Right atrium auricular region (tissue), 2 donors: ENCODE results near the gene ZNF575. TPM values are rescaled to one million over a fixed set of nuclear protein-coding genes. Genes with fewer than 3 reads are reported as not detected.
"Not testable (repeated sequence)": the region's sequence is repeated elsewhere in the genome, so short reads cannot be mapped to it uniquely, and the experiment has no call there.

Source experiments
- DNase-seq: peaks from one replicate; pipeline ENCODE4 v3.0.0-alpha.2; 2019; ENCODE audit warnings: low spot score
- H3K27ac ChIP-seq, 2 donors: fragments of 200-600 bp; sonication (generic); 1 replicate in 1 of 2; 2 replicates in 1 of 2; pipeline ENCODE4 v1.5.1; 2016 to 2019
- H3K27me3 ChIP-seq, 2 donors: fragments of 200-600 bp; sonication (generic); one replicate each; pipeline versions ENCODE4 v1.5.1 to v1.6.0; 2017 to 2019
- H3K36me3 ChIP-seq: fragments of 200-600 bp; sonication (generic); one replicate; pipeline ENCODE4 v1.5.1; 2016
- H3K4me1 ChIP-seq, 2 donors: fragments of 200-600 bp; sonication (generic); one replicate each; pipeline versions ENCODE4 v1.5.1 to v1.6.0; 2017 to 2019
- H3K4me3 ChIP-seq, 2 donors: fragments of 200-600 bp; sonication (generic); 1 replicate in 1 of 2; 2 replicates in 1 of 2; pipeline ENCODE4 v1.5.1; 2017 to 2019; ENCODE audit warnings: mild to moderate bottlenecking in 1 of 2, moderate library complexity in 1 of 2
- H3K9me3 ChIP-seq, 2 donors: fragments of 200-600 bp; sonication (generic); one replicate each; pipeline ENCODE4 v1.5.1; 2019
- total RNA-seq, 2 donors: library from RNA; depleted of rRNA; stranded (reverse); fragments of >200 nt; gene quantifications; one replicate each; pipeline ENCODE4 v1.1.0, GENCODE V29; 2016
- TF ChIP-seq, protein P1 (sequence below), 2 donors: fragments of 200-600 bp; sonication (generic); IDR thresholded peaks; one replicate each; pipeline ENCODE4 v1.5.1; 2019; ENCODE audit warnings: antibody characterized with exemption in 2 of 2

The ZNF575 gene
- total RNA-seq, 2 donors from 2014 or later, result 0.39 TPM; not detected in 1

DNA sequence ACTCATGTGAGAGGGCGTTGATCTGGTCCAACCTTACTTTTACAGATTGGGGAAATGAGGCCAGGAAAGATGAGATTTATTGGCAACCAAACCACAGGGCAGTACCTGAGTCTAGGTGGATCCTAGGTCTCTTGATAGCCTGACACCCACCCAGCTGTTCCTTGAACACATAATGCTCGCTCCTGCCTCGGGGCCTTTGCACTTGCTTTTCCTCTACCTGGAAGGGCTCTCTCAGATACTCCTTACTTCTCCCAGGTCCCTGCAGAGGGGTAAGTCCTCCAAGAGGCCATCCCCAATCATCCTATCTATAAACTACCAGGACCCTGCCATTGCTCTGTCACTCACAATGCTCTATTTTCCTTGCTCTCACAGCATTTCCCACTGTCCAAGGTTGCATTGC lies 7.4 kb downstream of the ZNF575 start:
- H3K27me3 ChIP-seq, result no peaks in the 10 kb centered on the region
- no peak overlapping the region for H3K4me3 ChIP-seq
- DNase-seq, result no peak
- peaks cover 35% of the 10 kb centered on the region for H3K36me3 ChIP-seq
- TF ChIP-seq, protein P1, sequence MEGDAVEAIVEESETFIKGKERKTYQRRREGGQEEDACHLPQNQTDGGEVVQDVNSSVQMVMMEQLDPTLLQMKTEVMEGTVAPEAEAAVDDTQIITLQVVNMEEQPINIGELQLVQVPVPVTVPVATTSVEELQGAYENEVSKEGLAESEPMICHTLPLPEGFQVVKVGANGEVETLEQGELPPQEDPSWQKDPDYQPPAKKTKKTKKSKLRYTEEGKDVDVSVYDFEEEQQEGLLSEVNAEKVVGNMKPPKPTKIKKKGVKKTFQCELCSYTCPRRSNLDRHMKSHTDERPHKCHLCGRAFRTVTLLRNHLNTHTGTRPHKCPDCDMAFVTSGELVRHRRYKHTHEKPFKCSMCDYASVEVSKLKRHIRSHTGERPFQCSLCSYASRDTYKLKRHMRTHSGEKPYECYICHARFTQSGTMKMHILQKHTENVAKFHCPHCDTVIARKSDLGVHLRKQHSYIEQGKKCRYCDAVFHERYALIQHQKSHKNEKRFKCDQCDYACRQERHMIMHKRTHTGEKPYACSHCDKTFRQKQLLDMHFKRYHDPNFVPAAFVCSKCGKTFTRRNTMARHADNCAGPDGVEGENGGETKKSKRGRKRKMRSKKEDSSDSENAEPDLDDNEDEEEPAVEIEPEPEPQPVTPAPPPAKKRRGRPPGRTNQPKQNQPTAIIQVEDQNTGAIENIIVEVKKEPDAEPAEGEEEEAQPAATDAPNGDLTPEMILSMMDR (IDR thresholded peaks at IDR 0.05), result no peak
- H3K27ac ChIP-seq, result no peak overlapping the region
- peaks cover 4 to 12% of the 10 kb centered on the region in 2 donors for H3K9me3 ChIP-seq
- H3K4me1 ChIP-seq, result peaks cover 0 to 3% of the 10 kb centered on the region in 2 donors

- H3K36me3 ChIP-seq, result peaks cover 39% of the 10 kb centered on the region
- no peaks in the 10 kb centered on the region for H3K4me1 ChIP-seq
- peaks cover 4 to 12% of the 10 kb centered on the region in 2 donors for H3K9me3 ChIP-seq
- H3K27me3 ChIP-seq, result no peaks in the 10 kb centered on the region
- TF ChIP-seq, protein P1 (IDR thresholded peaks at IDR 0.05), result no peak
- H3K27ac ChIP-seq, result no peak overlapping the region
- H3K4me3 ChIP-seq, result no peak overlapping the region
- no peak for DNase-seq
These were observed 9.1 kb downstream of the ZNF575 start for GRCh38 chr19:43541920-43542650.

DNA sequence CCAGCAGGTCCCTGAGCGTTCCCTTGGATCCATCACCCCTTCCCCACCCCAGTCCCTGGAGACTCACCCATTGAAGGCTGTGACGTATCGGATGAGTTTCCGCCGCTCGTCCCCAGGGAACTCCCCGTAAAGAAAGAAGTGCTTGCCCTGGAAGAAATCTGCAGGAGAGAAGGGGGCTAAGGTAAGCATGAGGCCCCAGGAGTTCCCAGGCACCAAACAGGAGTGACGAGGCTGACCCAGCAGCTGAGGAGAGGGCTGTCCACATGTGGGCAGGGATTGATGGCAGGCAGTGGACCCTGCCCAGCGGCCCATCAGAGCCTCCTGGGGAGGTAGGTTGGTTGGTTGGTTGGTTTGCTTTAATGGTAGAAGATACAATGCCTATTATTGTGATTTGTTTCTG lies 11.1 kb downstream of the ZNF575 start:
- Histone ChIP-seq H3K9me3 (peaks cover under 1 to 5% of the 10 kb centered on the region in 2 donors), H3K4me1 (no peaks in the 10 kb centered on the region), H3K27me3 (no peaks in the 10 kb centered on the region), H3K36me3 (peaks cover 39% of the 10 kb centered on the region), H3K27ac (no peak overlapping the region), H3K4me3 (no peak overlapping the region)
- TF ChIP-seq, protein P1 (IDR thresholded peaks at IDR 0.05), result no peak
- DNase-seq, result no peak

- Histone ChIP-seq H3K27me3 (no peaks in the 10 kb centered on the region), H3K36me3 (peaks cover 40% of the 10 kb centered on the region), H3K4me3 (no peak overlapping the region), H3K4me1 (no peaks in the 10 kb centered on the region), H3K9me3 (no peaks in the 10 kb centered on the region), H3K27ac (no peak overlapping the region)
- no peak for DNase-seq
- TF ChIP-seq, protein P1 (IDR thresholded peaks at IDR 0.05), result no peak
These were observed 12.3 kb downstream of the ZNF575 start for GRCh38 chr19:43545276-43545675.

- Histone ChIP-seq H3K9me3 (no peaks in the 10 kb centered on the region), H3K36me3 (peaks cover 47% of the 10 kb centered on the region), H3K27ac (no peak overlapping the region), H3K4me1 (no peaks in the 10 kb centered on the region), H3K4me3 (no peak overlapping the region), H3K27me3 (no peaks in the 10 kb centered on the region)
- TF ChIP-seq, protein P1 (IDR thresholded peaks at IDR 0.05), result no peak
- DNase-seq, result no peak
These were observed 13.0 kb downstream of the ZNF575 start for GRCh38 chr19:43545981-43546380.

GRCh38 chr19:43546581-43546980 lies 13.6 kb downstream of the ZNF575 start:
- peaks cover 50% of the 10 kb centered on the region for H3K36me3 ChIP-seq

DNA sequence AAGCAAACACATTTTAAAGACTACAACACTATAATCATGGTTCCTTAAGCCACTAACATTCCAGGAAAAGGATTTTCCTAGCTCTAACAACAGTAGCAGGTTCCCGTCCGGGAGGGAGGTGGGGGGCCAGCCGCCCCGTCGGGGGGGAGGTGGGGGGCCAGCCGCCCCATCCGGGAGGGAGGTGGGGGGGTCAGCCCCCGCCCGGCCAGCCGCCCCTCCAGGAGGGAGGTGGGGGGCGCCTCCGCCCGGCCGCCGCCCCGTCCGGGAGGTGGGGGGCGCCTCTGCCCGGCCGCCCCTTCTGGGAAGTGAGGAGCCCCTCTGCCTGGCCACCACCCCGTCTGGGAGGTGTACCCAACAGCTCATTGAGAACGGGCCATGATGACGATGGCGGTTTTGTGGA lies 14.9 kb downstream of the ZNF575 start:
- not testable (repeated sequence) for H3K27ac ChIP-seq, H3K4me1 ChIP-seq, H3K27me3 ChIP-seq, DNase-seq, H3K4me3 ChIP-seq, H3K9me3 ChIP-seq
- peaks cover 49% of the 10 kb centered on the region for H3K36me3 ChIP-seq

More at GRCh38 chr19:43546581-43546980, 13.6 kb downstream of the ZNF575 start:
- Histone ChIP-seq H3K27ac (no peak overlapping the region), H3K27me3 (no peaks in the 10 kb centered on the region), H3K9me3 (no peaks in the 10 kb centered on the region), H3K4me1 (no peaks in the 10 kb centered on the region), H3K4me3 (no peak overlapping the region)
- no peak for DNase-seq
- TF ChIP-seq, protein P1 (IDR thresholded peaks at IDR 0.05), result no peak
